Kidney glomerular epithelial cell (primary cell): ENCODE results near the gene CDK8.
A peak's percentile ranks its signal among the peaks of the same experiment; 100 is the strongest.

Source experiments
- DNase-seq: peaks from one replicate; lab custom pipeline; 2025; lab: John Stamatoyannopoulos, UW

CDK8 gene

DNA sequence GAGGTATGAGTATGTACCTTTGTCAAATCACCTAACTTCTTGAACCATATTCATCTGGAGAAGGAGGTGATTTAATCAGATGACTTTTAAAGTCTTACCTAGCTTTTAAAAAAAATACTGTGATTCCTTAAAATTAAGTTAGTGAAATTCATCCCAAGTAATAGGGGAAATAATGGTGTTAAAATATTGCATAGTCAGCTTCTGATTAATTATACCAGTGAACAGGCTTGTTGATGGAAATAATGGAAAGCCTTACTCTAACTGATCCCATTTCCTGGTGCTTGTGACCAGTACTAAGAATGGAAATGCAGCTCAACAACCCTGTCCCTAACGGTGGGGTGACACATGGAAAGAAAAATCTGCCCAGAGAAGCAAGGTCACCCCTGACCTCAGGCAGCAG, 130.7 kb downstream of the CDK8 start:
- DNase-seq = no peak

DNA sequence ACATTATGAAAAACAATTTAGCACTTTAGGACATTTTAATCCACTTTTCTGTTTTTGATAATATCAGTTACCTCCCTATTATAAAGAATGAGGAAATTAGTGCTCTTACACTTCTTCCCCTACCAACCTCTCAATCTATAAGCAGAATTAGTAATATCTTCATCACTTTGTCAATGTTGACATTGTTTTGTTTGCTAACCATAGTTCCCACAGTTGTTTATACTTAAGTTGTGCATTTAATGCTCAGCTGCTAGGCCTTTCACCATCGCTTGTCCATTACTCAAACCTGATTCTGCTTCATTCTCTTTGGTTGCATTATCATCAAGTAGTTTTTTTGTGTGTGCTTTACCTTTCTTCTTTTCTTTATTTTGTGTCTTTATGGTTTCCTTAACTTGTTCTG, 132.1 kb downstream of the CDK8 start:
- DNase-seq = no peak

DNA sequence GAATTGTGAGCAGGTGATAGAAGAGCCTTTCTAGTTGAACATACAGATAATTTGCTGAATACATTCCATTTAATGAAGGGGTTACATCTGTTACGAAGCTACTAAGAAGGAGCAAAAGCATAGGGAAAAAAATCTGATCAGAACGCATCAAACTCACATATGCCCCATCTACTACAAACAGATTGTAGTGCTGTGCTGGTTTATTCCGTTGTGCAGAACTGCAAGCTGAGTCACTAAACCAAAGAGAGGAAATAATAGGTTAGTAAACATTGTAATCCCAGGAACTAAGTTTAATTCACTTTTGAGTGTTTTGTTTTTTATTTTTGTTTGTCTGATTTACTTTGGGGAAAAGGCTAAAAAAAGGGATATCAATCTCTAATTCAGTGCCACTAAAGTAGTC, 136.3 kb downstream of the CDK8 start:
- no peak for DNase-seq

DNA sequence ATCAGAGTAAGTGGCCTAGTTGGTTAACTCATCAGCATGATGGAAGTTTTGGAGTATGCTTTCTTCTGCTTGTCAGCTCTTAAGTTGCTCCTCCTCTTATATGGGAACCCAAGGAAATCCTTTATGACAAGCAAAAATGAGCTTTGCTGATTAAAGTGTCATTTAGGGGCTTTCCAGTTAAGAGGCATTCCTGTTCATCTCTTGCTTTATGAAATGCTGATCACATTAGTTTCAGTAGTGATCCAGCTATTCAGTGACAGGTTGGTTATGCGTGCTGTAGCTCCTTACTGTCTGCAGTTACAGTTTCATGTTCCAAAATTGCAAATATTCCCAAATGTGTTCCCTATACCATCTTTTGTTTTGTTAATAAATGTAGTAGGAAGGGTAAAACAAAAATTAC, 146.6 kb downstream of the CDK8 start:
- no peak for DNase-seq

DNA sequence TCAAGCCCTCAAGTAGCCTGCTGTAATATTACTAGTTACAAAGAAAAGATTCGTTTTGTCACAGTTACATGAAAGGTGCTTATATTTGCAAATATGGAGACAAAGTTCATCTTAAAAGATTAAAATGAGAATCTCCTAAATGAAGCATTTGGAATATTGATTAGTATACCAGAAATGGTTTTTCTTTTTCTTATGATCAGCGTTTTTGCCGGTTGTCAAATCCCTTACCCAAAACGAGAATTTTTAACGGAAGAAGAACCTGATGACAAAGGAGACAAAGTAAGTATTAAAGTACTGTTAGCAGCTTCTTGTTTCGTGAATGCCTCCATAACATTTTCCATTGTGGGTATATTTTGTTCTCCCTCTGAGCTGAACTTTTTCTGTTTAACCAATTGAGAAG, 147.1 kb downstream of the CDK8 start:
- DNase-seq = no peak

DNA sequence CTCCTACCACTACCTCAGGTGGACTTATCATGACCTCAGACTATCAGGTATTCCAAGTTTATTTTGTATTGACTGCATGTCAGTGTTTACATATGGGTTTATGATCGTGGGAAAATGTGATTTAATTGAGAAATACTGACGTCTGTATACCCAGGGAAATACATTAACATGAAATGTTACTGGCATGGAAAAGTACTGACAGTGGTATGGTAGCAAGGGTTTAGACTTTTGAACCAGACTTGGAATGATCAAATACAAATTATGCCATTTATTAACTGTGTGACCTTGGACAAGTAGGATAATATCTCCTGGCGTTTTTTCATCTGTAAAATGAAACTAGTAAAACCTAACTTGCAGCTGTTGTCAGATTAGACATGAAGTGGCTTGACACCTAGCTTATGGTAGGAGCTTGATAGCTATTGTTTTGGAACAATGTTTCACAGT, 147.7 kb downstream of the CDK8 start:
- no peak for DNase-seq

DNA sequence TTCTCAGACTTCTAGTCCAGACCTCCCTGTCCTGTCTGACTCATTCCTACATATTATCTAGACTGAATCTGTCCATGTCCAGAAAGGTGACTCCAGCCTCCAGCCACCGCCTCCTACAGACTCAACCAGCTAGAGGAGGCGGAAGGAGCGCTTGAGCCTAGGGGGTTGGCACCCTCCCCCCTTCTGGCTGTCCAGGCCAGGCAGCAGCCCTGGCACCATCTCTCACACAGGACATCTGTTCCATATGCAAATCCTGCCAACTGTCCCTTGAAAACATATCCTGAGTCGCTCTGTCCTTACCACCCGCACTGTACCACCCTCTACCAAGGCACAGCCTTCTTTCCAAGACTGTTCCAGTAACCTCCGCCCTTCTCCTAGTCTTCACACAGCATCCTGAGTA, 152.9 kb downstream of the CDK8 start:
- no peak for DNase-seq

DNA sequence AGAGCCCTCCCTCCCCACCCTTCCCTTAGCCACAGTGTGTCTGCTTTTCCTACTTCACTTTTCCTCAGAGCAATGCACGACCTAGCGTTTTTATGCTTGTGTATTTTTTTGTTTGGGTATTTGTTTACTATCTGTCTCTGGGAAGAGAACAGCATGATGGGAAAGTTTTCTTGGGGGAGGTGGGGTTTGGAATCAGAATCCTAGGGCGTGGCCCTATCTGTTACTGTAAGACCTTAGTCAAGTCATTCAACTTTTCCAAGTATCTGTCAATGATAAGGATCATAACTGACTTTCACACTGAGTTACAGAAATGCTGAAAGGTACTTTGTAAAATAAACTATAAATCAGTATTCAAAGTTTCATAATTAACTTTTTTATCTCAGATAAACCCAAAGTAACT, 157.3 kb downstream of the CDK8 start:
- DNase-seq = no peak

DNA sequence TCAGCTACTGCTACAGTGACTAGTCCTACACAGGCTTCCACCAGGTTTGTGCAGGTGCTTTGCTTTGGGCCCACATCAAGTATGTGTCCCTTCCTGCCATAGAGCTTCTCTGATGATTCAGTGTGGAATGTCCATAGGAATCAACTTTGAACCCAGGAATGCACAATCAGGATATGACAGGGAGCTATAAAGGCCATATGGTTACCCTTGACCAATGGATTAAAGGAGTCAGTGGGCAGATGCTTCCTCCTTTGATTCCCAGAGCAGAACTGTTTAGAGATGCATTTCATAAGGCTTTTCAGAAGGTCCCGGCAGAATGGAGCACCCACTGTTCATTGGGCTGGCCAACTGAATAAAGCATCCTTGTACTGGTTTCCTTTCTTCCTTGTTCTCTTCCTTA, 158.3 kb downstream of the CDK8 start:
- no peak for DNase-seq

DNA sequence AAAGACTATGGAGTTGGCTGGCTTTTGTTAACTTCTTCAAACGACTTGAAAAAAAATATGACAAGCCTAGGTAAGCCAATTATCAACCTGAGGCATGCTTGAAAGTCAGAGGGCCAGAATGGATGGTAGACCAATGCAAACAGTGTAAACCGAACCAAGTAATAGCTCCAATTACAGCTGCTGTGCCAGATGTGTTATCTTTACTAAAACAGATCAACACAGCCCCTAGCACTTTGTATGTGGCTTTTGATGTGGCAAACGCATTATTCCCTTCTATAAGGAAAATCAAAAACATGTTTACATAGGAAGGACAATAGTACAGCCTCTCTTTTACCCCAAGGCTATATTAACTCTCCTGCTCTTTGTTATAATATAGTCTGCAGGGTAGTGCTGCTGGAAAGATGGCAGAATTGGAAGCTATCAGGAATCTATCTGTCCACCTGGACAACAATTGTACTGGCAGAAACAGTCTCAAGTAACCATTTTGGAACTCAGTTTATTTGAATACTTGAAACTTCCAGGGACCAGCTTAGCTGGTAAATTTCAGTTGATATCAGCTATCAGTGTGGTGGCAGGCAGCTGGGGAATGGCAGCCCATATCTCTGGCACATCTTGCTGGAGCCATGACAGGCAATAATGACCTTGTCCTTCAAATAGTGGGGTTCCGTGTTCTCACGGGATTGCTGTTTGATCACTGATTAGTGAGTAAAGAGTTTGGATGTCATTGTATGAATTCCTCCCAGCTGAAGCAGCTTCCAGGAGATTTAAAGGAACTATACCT, 159.2 kb downstream of the CDK8 start:
- DNase-seq = no peak

DNA sequence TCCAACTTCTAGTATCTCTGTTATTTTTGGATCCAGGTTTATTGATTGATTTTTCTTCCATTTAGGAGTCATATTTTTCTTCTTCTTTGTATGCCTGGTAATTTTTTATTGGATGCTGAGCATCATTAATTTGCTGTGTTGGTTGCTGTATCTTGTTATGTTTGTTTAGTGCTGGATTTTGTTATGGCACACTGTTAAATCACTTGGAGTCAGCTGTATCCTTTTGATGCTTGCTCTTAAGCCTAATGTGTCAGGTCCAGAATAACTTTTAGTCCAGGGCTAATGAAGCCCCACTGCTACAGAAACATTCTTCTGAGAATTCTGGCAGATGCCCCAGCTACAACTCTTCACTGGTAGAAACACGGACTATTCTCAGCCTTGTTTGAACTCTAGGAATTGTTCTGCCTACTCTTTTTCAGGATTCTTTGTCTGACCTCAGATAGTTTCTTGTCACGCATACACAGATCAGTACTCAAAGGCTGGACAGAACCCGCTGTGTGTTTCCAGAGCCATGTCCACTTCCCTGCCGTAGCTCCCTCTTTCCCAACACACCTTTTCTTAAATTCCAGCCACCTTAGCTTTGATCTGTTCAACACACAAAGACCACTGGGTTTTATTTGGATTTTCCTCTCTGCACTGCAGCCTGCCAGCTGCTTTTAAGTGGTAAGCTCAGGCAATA, 166.5 kb downstream of the CDK8 start:
- DNase-seq = no peak

DNA sequence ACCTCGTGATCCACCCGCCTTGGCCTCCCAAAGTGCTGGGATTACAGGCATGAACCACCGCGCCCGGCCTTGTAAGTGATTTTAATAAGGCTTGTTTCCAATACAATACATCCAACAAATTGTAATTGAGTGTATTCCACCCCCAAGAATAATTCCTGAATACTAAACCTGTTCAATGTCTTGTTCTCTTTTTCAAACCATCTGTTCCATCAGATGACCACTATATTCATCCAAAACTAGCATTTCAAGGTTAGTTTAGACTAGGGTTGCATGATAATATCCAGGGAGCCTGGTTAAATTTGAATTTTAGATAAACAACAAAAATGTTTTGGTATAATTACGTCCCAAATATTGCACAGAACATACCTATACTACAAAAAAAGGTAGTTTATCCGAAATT, 168.1 kb downstream of the CDK8 start:
- DNase-seq = no peak

DNA sequence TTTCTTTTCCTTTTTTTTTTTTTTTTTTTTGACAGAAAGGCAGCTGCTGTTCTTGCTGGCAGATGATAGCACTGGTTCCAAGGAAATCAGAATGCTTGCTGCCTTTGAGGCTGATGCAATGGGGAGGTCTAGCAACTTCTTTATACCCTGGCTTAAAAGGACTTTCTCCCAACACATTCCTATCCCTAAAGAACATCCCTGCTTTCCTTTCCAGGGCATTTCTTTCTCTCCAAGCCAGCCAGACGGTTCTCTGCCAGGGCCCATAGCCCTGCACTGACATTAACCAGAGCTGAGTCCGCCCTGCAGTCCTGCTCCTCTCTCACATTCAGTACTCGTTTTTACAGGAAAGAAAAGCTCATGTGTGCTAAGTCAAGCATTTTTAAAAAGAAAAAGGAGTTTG, 169.7 kb downstream of the CDK8 start:
- no peak for DNase-seq

DNA sequence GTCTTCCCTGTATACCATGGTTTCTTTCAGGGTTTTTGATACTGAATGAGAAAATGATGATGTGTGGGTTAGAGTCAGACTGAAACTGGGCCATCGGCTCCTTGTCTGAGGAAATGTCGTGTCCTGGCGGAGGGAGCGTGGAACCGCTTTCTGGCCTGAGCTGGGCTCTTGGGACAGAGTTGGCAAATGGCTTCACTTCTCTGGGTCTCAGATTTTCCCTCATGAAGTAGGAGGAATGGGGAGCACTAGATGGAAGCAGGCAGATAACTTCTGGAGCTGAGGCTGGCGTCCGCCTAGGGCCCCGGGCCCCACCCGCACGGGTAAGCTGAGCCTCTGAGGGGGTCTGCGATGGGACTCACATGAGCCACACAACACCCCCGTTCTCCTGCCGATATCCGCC, 170.3 kb downstream of the CDK8 start:
- no peak for DNase-seq

DNA sequence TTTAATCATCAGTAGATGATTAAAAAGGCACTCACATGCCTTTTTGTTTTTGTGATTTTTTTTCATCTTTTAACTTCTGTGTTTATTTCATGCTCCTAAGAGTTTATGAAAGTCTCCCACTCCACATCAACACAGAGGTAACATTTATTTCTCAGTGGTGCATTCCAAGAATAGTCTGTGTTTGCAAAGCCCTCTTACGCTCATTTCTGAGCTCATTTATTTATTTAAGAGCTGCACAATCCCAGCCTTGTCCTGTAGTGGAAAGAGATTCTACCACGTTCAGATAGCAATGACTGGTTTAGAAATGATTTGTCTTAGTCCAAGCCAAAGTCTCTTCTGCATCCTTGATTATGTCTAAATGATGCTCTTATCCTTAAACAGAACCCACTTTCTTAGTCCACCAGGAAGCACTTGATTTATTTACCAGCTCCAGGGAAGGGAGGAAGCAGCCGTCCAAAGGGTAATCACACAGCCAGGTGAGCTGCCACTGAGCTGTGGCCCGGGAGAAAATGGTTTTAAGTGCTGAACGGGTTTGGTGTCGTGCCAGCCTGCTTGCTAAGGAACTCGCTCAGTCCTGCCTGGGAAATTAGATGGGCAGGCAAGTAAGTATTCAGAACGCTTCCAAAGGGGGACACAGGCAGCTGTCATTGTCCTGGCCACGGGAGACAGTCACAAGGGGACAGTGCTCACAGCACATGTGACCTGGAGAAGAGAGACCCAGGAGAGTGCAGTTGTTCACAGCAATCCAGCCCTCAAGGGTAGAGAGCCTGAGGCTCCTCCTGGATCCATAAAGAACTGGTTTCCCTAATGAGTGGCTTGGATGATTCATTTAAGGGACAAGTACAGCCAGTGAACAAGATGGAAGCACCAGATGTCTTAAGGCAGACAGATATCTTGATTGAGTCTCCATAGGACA, 171.8 kb downstream of the CDK8 start:
- DNase-seq = peak; percentile 59

DNA sequence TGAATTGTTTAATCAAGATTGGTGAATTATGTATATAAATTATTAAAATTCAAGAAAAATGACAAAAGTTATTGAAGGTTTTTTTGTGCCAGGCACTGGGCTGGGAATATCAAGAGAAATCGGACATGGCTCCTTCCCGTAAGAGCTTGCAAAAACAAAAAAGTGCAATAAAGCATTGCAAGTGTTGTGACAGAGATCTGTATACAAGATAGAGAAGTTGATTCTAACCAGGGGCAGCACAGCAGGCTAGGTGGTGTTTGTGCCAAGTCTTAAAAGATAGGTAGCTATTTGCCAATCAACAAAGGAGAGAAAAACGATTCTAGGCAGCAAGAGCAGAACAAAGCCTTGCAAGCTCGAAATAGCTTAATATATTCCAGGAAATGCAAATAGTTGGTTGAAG, 179.8 kb downstream of the CDK8 start:
- DNase-seq = no peak

DNA sequence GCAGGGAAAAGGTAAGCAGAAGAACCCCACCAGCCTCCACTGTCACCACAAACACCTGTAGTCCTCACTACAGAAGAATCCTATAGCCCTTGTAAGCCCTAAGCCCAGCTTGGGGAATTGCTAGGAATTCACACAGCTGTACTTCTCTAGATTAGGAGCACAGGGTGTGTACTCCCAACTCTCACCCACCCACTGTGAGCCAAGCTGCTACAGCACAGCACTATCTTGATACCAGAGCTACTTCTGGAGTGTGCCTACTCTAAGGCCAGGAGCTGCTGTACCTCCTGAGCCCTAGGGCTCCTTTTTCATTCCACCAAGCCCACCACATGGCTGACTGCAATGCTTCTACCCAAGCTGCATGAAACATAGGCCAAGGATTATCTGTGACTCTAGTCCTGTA, 181.2 kb downstream of the CDK8 start:
- no peak for DNase-seq

DNA sequence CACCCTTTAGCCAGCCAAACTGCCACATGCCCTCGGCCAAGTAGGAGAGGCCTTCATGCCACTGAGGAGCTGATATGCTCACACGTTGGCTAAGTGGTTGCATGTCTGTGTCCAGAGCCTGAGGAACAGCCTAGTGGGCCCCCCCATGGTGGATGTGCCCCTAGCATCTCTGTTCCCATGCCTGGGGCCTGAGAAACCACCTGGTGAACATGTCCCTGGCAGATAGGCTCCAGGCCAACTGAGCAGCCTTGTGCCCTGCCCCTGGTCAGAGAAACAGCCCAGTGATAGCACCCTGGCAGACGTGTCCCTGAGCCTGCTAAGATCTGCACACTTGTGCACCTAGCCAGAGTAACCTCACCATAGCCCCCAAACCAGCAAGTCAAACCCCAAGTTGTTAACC, 181.7 kb downstream of the CDK8 start:
- no peak for DNase-seq

DNA sequence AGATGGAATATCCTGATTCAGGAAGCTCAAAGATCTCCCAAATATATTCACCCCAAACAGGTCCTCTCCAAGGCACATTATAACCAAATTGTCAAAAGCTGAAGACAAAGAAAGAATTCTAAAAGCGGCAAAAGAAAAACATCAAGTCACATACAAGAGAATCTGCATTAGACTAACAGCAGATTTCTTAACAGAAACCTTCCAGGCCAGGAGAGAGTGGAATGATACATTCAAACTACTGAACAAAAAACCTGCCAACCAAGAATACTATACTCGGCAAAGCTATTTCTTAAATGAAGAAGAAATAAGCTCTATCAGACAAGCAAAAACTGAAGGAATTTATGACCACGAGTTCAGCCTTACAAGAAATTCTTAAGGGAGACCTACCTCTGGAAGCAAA, 183.0 kb downstream of the CDK8 start:
- no peak for DNase-seq

DNA sequence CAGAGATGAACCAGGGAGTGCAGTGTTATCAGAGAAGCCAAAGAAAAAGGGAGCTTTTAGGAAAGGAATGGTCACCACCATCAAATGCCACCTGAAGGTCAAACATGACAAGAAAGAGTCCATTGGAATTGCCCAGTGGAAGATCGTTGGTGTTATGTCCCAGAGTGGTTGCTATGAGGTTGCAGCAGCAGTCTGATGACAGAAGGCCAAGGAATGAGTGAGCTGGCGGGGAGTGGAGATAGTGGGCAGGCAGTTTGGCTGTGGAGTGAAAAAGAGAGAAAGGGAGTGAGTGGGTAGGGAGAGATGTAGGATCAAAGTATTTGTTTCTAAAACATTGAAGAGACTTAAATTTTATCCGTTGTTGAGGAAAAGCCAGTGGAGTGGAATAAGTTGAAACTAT, 186.2 kb downstream of the CDK8 start:
- no peak for DNase-seq

DNA sequence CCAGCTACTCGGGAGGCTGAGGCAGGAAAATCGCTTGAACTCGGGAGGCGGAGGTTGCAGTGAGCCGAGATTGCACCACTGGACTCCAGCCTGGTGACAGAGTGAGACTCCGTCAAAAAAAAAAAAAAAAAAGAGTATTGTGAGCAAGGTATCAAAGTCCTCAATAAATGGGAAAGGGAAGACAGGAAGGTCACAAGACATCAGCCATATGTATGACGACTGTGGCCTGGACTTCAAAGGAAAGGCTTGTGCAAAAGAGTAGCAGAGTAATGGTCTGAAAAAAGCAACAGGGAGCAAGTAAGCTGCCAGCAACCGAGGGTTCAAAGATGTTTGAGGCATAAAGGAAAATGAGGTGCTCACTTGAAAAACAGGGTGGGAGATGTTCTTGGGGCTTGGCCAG, 187.5 kb downstream of the CDK8 start:
- no peak for DNase-seq

DNA sequence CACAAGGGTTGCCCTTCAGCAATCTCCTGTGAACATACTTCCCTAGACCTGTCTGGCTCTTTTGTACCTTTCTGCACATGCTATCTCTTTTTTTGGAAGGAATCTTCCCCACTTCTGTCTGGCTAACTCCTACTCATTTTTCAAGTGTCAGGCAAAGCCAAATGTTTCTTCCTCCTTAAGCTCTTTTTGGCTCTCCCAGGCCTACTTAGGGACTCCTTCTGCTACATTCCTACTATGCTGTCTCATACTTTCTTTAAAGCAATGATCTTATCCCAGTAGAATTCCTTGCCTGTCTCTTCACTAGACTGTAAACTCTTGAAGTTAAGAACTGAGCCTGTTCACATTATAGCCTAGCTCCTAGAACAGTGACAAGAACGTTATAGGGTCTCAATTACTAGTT, 188.6 kb downstream of the CDK8 start:
- peak; percentile 20 for DNase-seq

DNA sequence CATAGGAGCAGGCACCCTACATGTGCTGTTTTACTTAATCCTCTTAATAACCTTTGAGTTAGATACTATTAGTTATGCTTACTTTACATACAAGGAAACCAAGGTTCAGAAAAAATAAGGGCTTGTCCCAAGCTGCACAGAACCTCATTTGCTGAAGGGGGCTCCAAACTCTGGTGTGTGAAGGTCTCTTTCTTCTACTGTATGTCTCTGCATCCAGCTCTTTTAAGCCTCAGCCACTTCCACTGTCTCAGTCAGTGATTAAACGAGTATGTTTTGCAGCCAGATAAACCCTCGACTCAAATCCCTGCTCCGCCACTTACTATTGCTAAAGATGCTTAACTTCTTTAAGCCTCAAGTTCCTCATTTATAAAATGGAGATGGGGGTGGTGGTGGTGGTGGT, 191.2 kb downstream of the CDK8 start:
- no peak for DNase-seq
